Epithelial cell of proximal tubule (primary cell): ENCODE data around the gene FNDC3A. TPM values are rescaled to one million over a fixed set of nuclear protein-coding genes. Genes with fewer than 3 reads are reported as not detected.
"Not testable (repeated sequence)": the region's sequence is repeated elsewhere in the genome, so short reads cannot be mapped to it uniquely, and the experiment has no call there.

Experiments
- DNase-seq: peaks from one replicate; pipeline ENCODE4 v3.0.0-alpha.2; 2011; ENCODE audit warnings: low read depth
- H3K4me3 ChIP-seq: 2 replicates; pipeline ENCODE4 v1.5.1; 2011; ENCODE audit warnings: low read depth, mild to moderate bottlenecking, low read length
- CTCF ChIP-seq: conservative IDR thresholded peaks from 2 replicates; pipeline ENCODE4 v1.5.1; 2012; ENCODE audit warnings: low read depth, mild to moderate bottlenecking, low read length
- total RNA-seq: library from RNA; depleted of rRNA; stranded (reverse); fragments of >200 nt; gene quantifications from 2 replicates; pipeline ENCODE4 v1.2.3, GENCODE V29; 2015

FNDC3A gene
- total RNA-seq, 1 donor from 2014 or later, result 27.2 TPM

- no peak for DNase-seq
- H3K4me3 ChIP-seq, result peak overlapping the region; percentile 36
- no peak for TF ChIP-seq CTCF
Observed at GRCh38 chr13:49112782-49113525, 137.2 kb downstream of the FNDC3A start.

GRCh38 chr13:49113526-49114286 lies 138.0 kb downstream of the FNDC3A start:
- no peak for DNase-seq
- no peak for TF ChIP-seq CTCF
- peak overlapping the region; percentile 36 for H3K4me3 ChIP-seq

GRCh38 chr13:49116873-49117272 lies 141.2 kb downstream of the FNDC3A start:
- DNase-seq, result no peak
- no peak for TF ChIP-seq CTCF

GRCh38 chr13:49118455-49118854 lies 142.7 kb downstream of the FNDC3A start:
- H3K4me3 ChIP-seq, DNase-seq: not testable (repeated sequence)

More at GRCh38 chr13:49116873-49117272, 141.2 kb downstream of the FNDC3A start:
- H3K4me3 ChIP-seq, result no peak overlapping the region

GRCh38 chr13:49124693-49125304 lies 149.1 kb downstream of the FNDC3A start:
- no peak for DNase-seq
- TF ChIP-seq CTCF, result no peak
- no peak overlapping the region for H3K4me3 ChIP-seq

- DNase-seq, result no peak
- no peak for TF ChIP-seq CTCF
- no peak overlapping the region for H3K4me3 ChIP-seq
Observed at GRCh38 chr13:49125964-49126524, 150.3 kb downstream of the FNDC3A start.

GRCh38 chr13:49132479-49133002 lies 156.8 kb downstream of the FNDC3A start:
- no peak for TF ChIP-seq CTCF
- H3K4me3 ChIP-seq, result no peak overlapping the region
- DNase-seq, result no peak
